Panc1 (cell line): ENCODE results near the gene GADD45A.

Source experiments
- SIN3A ChIP-seq: IDR thresholded peaks from 2 replicates; pipeline ENCODE4 v1.6.1; 2012; ENCODE audit warnings: low read depth, mild to moderate bottlenecking, low read length, moderate library complexity, borderline replicate concordance; ENCODE audit not compliant: insufficient read depth
- TF ChIP-seq, protein P1 (sequence below): fragments of 450-650 bp; IDR thresholded peaks from 2 replicates; pipeline ENCODE4 v1.5.1; 2017; ENCODE audit warnings: mild to moderate bottlenecking

DNA sequence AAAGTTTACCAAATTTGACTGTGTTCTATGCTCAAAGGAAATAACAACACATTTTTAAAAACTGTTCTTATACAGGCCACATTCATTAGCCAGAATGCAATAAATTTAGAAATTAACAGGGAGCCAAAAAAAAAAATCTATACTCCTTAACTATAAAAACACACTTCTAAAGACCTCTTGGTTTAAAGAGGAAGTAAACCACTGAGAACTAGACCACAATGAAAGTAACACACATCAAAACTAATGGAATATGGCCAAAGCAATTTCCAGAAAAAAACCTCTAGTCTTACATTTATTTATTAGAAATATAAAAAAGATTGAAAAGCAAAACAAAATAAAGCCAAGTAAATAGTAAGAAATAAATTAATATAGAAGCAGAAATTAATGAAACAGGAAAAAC lies 48.9 kb upstream of the GADD45A start:
- TF ChIP-seq, protein P1, sequence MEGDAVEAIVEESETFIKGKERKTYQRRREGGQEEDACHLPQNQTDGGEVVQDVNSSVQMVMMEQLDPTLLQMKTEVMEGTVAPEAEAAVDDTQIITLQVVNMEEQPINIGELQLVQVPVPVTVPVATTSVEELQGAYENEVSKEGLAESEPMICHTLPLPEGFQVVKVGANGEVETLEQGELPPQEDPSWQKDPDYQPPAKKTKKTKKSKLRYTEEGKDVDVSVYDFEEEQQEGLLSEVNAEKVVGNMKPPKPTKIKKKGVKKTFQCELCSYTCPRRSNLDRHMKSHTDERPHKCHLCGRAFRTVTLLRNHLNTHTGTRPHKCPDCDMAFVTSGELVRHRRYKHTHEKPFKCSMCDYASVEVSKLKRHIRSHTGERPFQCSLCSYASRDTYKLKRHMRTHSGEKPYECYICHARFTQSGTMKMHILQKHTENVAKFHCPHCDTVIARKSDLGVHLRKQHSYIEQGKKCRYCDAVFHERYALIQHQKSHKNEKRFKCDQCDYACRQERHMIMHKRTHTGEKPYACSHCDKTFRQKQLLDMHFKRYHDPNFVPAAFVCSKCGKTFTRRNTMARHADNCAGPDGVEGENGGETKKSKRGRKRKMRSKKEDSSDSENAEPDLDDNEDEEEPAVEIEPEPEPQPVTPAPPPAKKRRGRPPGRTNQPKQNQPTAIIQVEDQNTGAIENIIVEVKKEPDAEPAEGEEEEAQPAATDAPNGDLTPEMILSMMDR: no peak
- TF ChIP-seq SIN3A: no peak
